HepG2 (cell line): ENCODE results near the gene IFNAR2.

Experiments used
- EP300 ChIP-seq, 3 experiments: sonication (generic) in 1 of 3; formaldehyde crosslinking in 1 of 3; IDR thresholded peaks; 2 replicates each; pipeline versions ENCODE4 v1.5.1 to v1.6.1; 2011 to 2020; ENCODE audit warnings: low read depth in 2 of 3, low read length in 2 of 3, borderline replicate concordance in 1 of 3, improper control_type of control experiment in 1 of 3, mild to moderate bottlenecking in 1 of 3, missing genetic modification reagents in 1 of 3, moderate library complexity in 1 of 3
- FOXK1 ChIP-seq: sonication (generic); formaldehyde crosslinking; IDR thresholded peaks from 2 replicates; pipeline ENCODE4 v1.4.0; 2020; ENCODE audit warnings: low read depth, missing genetic modification reagents, borderline replicate concordance
- FOXM1 ChIP-seq: sonication (generic); formaldehyde crosslinking; IDR thresholded peaks from 2 replicates; pipeline ENCODE4 v1.5.0; 2020; ENCODE audit warnings: missing genetic modification reagents
- RAD51 ChIP-seq: fragments of 450-650 bp; IDR thresholded peaks from 2 replicates; pipeline ENCODE4 v1.6.1; 2016; ENCODE audit warnings: borderline replicate concordance
- ZNF274 ChIP-seq: sonication (generic); formaldehyde crosslinking; IDR thresholded peaks from 2 replicates; pipeline ENCODE4 v1.5.1; 2020; ENCODE audit warnings: mild to moderate bottlenecking, missing genetic modification reagents
- ZNF354B ChIP-seq: sonication (generic); formaldehyde crosslinking; IDR thresholded peaks from 2 replicates; pipeline ENCODE4 v1.8.0; 2022; ENCODE audit warnings: mild to moderate bottlenecking, missing genetic modification reagents
- ZNF382 ChIP-seq: sonication (generic); formaldehyde crosslinking; IDR thresholded peaks from 2 replicates; pipeline ENCODE4 v1.5.0; 2020; ENCODE audit warnings: missing genetic modification reagents, mild to moderate bottlenecking, borderline replicate concordance
- TF ChIP-seq, protein P1 (sequence below): sonication (generic); formaldehyde crosslinking; IDR thresholded peaks from 2 replicates; pipeline ENCODE4 v1.9.0; 2021; ENCODE audit warnings: mild to moderate bottlenecking, missing genetic modification reagents

DNA sequence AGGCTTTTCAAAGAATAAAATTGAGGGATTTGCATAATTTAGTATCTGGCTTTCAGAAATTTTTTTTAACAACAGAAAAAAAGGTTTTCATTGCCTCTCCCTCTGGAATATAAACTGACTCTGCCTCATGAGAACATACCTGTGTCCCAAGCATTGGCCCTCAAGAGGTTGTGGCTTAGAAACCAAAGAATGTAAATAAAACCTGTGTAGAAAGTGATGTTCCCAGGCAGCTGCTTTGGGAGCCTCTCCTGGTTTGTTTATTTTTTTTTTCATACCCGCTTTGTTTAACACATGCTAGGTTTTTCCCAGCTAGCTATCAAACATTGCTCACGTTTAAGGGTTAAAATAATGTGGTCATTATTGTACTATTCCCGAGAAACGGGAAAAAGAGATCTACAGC, 40.5 kb upstream of the IFNAR2 start:
- TF ChIP-seq RAD51: no peak
- no peak for TF ChIP-seq FOXK1
- TF ChIP-seq FOXM1 (CRISPR knock-in tag): no peak
- TF ChIP-seq EP300 (IDR thresholded peaks at IDR 0.05; ENCODE audit: low read depth in 2 of 2, low read length in 2 of 2): no peak
- TF ChIP-seq EP300 (CRISPR knock-in tag; IDR thresholded peaks at IDR 0.05; ENCODE audit: borderline replicate concordance): no peak
- no peak for TF ChIP-seq ZNF354B (CRISPR knock-in tag)
- TF ChIP-seq ZNF274 (CRISPR knock-in tag): no peak
- TF ChIP-seq, protein P1, sequence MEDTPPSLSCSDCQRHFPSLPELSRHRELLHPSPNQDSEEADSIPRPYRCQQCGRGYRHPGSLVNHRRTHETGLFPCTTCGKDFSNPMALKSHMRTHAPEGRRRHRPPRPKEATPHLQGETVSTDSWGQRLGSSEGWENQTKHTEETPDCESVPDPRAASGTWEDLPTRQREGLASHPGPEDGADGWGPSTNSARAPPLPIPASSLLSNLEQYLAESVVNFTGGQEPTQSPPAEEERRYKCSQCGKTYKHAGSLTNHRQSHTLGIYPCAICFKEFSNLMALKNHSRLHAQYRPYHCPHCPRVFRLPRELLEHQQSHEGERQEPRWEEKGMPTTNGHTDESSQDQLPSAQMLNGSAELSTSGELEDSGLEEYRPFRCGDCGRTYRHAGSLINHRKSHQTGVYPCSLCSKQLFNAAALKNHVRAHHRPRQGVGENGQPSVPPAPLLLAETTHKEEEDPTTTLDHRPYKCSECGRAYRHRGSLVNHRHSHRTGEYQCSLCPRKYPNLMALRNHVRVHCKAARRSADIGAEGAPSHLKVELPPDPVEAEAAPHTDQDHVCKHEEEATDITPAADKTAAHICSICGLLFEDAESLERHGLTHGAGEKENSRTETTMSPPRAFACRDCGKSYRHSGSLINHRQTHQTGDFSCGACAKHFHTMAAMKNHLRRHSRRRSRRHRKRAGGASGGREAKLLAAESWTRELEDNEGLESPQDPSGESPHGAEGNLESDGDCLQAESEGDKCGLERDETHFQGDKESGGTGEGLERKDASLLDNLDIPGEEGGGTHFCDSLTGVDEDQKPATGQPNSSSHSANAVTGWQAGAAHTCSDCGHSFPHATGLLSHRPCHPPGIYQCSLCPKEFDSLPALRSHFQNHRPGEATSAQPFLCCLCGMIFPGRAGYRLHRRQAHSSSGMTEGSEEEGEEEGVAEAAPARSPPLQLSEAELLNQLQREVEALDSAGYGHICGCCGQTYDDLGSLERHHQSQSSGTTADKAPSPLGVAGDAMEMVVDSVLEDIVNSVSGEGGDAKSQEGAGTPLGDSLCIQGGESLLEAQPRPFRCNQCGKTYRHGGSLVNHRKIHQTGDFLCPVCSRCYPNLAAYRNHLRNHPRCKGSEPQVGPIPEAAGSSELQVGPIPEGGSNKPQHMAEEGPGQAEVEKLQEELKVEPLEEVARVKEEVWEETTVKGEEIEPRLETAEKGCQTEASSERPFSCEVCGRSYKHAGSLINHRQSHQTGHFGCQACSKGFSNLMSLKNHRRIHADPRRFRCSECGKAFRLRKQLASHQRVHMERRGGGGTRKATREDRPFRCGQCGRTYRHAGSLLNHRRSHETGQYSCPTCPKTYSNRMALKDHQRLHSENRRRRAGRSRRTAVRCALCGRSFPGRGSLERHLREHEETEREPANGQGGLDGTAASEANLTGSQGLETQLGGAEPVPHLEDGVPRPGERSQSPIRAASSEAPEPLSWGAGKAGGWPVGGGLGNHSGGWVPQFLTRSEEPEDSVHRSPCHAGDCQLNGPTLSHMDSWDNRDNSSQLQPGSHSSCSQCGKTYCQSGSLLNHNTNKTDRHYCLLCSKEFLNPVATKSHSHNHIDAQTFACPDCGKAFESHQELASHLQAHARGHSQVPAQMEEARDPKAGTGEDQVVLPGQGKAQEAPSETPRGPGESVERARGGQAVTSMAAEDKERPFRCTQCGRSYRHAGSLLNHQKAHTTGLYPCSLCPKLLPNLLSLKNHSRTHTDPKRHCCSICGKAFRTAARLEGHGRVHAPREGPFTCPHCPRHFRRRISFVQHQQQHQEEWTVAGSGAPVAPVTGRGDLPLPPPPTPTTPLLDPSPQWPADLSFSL (CRISPR knock-in tag): no peak
- no peak for TF ChIP-seq ZNF382 (CRISPR knock-in tag)
